H9 (cell line): ENCODE results near the gene INSR. TPM values are rescaled to one million over a fixed set of nuclear protein-coding genes. Genes with fewer than 3 reads are reported as not detected.

Source experiments
- DNase-seq: peaks from one replicate; pipeline ENCODE4 v3.0.0-alpha.2; 2017
- H2AFZ ChIP-seq: one replicate; pipeline ENCODE4 v1.6.1; 2013; ENCODE audit warnings: mild to moderate bottlenecking, low read length, control low read depth, moderate library complexity
- H2AK5ac ChIP-seq: 2 replicates; pipeline ENCODE4 v1.6.1; 2013; ENCODE audit warnings: low read length, control low read depth, mixed read lengths; ENCODE audit not compliant: insufficient read length
- H2BK120ac ChIP-seq: one replicate; pipeline ENCODE4 v1.6.1; 2013; ENCODE audit warnings: low read depth, mild to moderate bottlenecking, low read length, control low read depth, inconsistent platforms; ENCODE audit not compliant: poor library complexity, severe bottlenecking
- H2BK12ac ChIP-seq: 2 replicates; pipeline ENCODE4 v1.6.1; 2013; ENCODE audit warnings: low read length, control low read depth, mixed read lengths, low read depth; ENCODE audit not compliant: insufficient read length
- H2BK15ac ChIP-seq: 2 replicates; pipeline ENCODE4 v1.6.1; 2013; ENCODE audit warnings: low read depth, low read length, control low read depth
- H2BK20ac ChIP-seq: one replicate; pipeline ENCODE4 v1.6.1; 2013; ENCODE audit warnings: low read depth, mild to moderate bottlenecking, low read length, control low read depth, inconsistent platforms; ENCODE audit not compliant: poor library complexity, severe bottlenecking
- H2BK5ac ChIP-seq: 2 replicates; pipeline ENCODE4 v1.6.1; 2013; ENCODE audit warnings: low read length, control low read depth, mixed read lengths; ENCODE audit not compliant: insufficient read length
- H3K14ac ChIP-seq: 2 replicates; pipeline ENCODE4 v1.6.1; 2013; ENCODE audit warnings: low read length, control low read depth; ENCODE audit not compliant: insufficient read depth
- H3K18ac ChIP-seq: 2 replicates; pipeline ENCODE4 v1.6.1; 2013; ENCODE audit warnings: low read depth, mild to moderate bottlenecking, mixed read lengths, low read length, control low read depth; ENCODE audit not compliant: insufficient read length
- H3K23ac ChIP-seq: 2 replicates; pipeline ENCODE4 v1.6.1; 2013; ENCODE audit warnings: low read length, control low read depth, mixed read lengths, low read depth; ENCODE audit not compliant: insufficient read length
- H3K23me2 ChIP-seq: 2 replicates; pipeline ENCODE4 v1.6.1; 2013; ENCODE audit warnings: low read depth, mild to moderate bottlenecking, mixed read lengths, low read length, control low read depth; ENCODE audit not compliant: insufficient read length, poor library complexity, severe bottlenecking
- H3K27ac ChIP-seq: 2 replicates; pipeline ENCODE4 v1.5.1; 2013; ENCODE audit warnings: low read length, control low read depth, mixed read lengths, low read depth; ENCODE audit not compliant: insufficient read length
- H3K27me3 ChIP-seq: 2 replicates; pipeline ENCODE4 v1.6.1; 2013; ENCODE audit warnings: low read length, control low read depth, inconsistent platforms; ENCODE audit not compliant: insufficient read depth
- H3K4ac ChIP-seq: 2 replicates; pipeline ENCODE4 v1.6.1; 2013; ENCODE audit warnings: low read depth, mild to moderate bottlenecking, control low read depth, inconsistent platforms, low read length, moderate library complexity
- H3K4me1 ChIP-seq: 2 replicates; pipeline ENCODE4 v1.6.1; 2013; ENCODE audit warnings: low read length, control low read depth, inconsistent platforms; ENCODE audit not compliant: insufficient read depth
- H3K4me2 ChIP-seq: 2 replicates; pipeline ENCODE4 v1.6.1; 2013; ENCODE audit warnings: low read length, control low read depth, mixed read lengths; ENCODE audit not compliant: insufficient read length, insufficient read depth
- H3K56ac ChIP-seq: 2 replicates; pipeline ENCODE4 v1.6.1; 2013; ENCODE audit warnings: low read depth, mild to moderate bottlenecking, mixed read lengths, low read length, control low read depth; ENCODE audit not compliant: insufficient read length
- H3K79me1 ChIP-seq: 2 replicates; pipeline ENCODE4 v1.6.1; 2013; ENCODE audit warnings: low read depth, mild to moderate bottlenecking, moderate library complexity, low read length, control low read depth, inconsistent platforms; ENCODE audit not compliant: insufficient read depth, poor library complexity, severe bottlenecking
- H3K79me2 ChIP-seq: 2 replicates; pipeline ENCODE4 v1.6.1; 2013; ENCODE audit warnings: low read length, control low read depth, inconsistent platforms; ENCODE audit not compliant: insufficient read depth
- H3K9ac ChIP-seq: 2 replicates; pipeline ENCODE4 v1.6.1; 2013; ENCODE audit warnings: low read length, control low read depth, mixed read lengths; ENCODE audit not compliant: insufficient read length; ENCODE audit errors: extremely low read depth
- H3K9me3 ChIP-seq: one replicate; pipeline ENCODE4 v1.6.1; 2013; ENCODE audit warnings: low read depth, low read length, inconsistent platforms; ENCODE audit not compliant: control insufficient read depth
- H3T11ph ChIP-seq: one replicate; pipeline ENCODE4 v1.6.1; 2013; ENCODE audit warnings: mild to moderate bottlenecking, low read length, control low read depth, inconsistent platforms
- H4K20me1 ChIP-seq: one replicate; pipeline ENCODE4 v1.6.1; 2013; ENCODE audit not compliant: control insufficient read depth, insufficient read length, insufficient read depth
- H4K5ac ChIP-seq: 2 replicates; pipeline ENCODE4 v1.6.1; 2013; ENCODE audit warnings: low read depth, mild to moderate bottlenecking, mixed read lengths, low read length, control low read depth; ENCODE audit not compliant: insufficient read length
- H4K8ac ChIP-seq: replicated peaks from 2 replicates; pipeline ENCODE4 v1.6.1; 2013; ENCODE audit warnings: low read length, control low read depth, mixed read lengths, low read depth; ENCODE audit not compliant: insufficient read length
- H4K91ac ChIP-seq: 2 replicates; pipeline ENCODE4 v1.6.1; 2013; ENCODE audit warnings: low read depth, mild to moderate bottlenecking, moderate library complexity, mixed read lengths, low read length, control low read depth; ENCODE audit not compliant: insufficient read length
- H3K27ac Mint-ChIP-seq, 3 experiments: 2 replicates in 2 of 3; 3 replicates in 1 of 3; pipeline ENCODE4 v1.8.0; 2020 to 2021; ENCODE audit warnings: mixed read lengths in 3 of 3, mild to moderate bottlenecking in 1 of 3, moderate library complexity in 1 of 3
- H3K27me3 Mint-ChIP-seq: 2 replicates; pipeline ENCODE4 v1.8.0; 2021; ENCODE audit warnings: low read depth, mild to moderate bottlenecking, moderate library complexity, mixed read lengths
- H3K36me3 Mint-ChIP-seq, 3 experiments: 2 replicates in 2 of 3; 3 replicates in 1 of 3; pipeline ENCODE4 v1.8.0; 2020 to 2021; ENCODE audit warnings: low read depth in 3 of 3, mixed read lengths in 3 of 3; ENCODE audit not compliant: insufficient read depth in 1 of 3
- H3K4me1 Mint-ChIP-seq, 2 experiments: 2 replicates each; pipeline ENCODE4 v1.8.0; 2020; ENCODE audit warnings: mixed read lengths in 2 of 2
- H3K4me3 Mint-ChIP-seq, 2 experiments: 2 replicates in 1 of 2; 3 replicates in 1 of 2; pipeline ENCODE4 v1.8.0; 2020 to 2021; ENCODE audit warnings: mild to moderate bottlenecking in 2 of 2, mixed read lengths in 2 of 2, moderate library complexity in 1 of 2
- H3K9me3 Mint-ChIP-seq, 2 experiments: 2 replicates in 1 of 2; 3 replicates in 1 of 2; pipeline ENCODE4 v1.8.0; 2020; ENCODE audit warnings: mild to moderate bottlenecking in 2 of 2, mixed read lengths in 2 of 2, moderate library complexity in 1 of 2
- CTCF ChIP-seq: fragments of 200-600 bp; sonication (generic); conservative IDR thresholded peaks from 3 replicates; pipeline ENCODE4 v1.8.0; 2021; ENCODE audit warnings: antibody characterized with exemption, mild to moderate bottlenecking
- WGBS: extraction: QIAGEN DNeasy Blood & Tissue Kit; methylation state at CpG from one replicate; pipeline ENCODE4 v1.1.7; 2013; ENCODE audit warnings: missing lambda C conversion rate, low lambda C conversion rate, mixed read lengths; ENCODE audit not compliant: insufficient read length; ENCODE audit errors: extremely low coverage; 5-methylcytosine and 5-hydroxymethylcytosine counted together
- total RNA-seq: library from RNA; stranded (reverse); gene quantifications from 2 replicates; pipeline ENCODE4 v1.2.1, GENCODE V29; 2021

INSR gene
- total RNA-seq, 1 experiment from 2014 or later, result 39.8 TPM

GRCh38 chr19:7230826-7231225 is 63.4 kb downstream of the INSR start:
- Histone ChIP-seq H3K18ac (no peak overlapping the region), H3K9ac (no peak overlapping the region), H2BK12ac (no peak overlapping the region), H2BK120ac (no peak overlapping the region), H2BK20ac (no peak overlapping the region), H4K8ac (no peak overlapping the region), H2AFZ (no peak overlapping the region), H4K5ac (no peak overlapping the region), H2BK5ac (no peak overlapping the region), H3K79me1 (peaks cover 3% of the 10 kb centered on the region), H2AK5ac (no peak overlapping the region), H3K23me2 (no peaks in the 10 kb centered on the region), H3K23ac (no peak overlapping the region), H3K79me2 (no peaks in the 10 kb centered on the region; the same call in 1 of the 2 replicates), H3T11ph (no peak overlapping the region), H3K27ac (no peak overlapping the region), H3K56ac (no peak overlapping the region), H3K4ac (no peak overlapping the region), H3K27me3 (no peaks in the 10 kb centered on the region), H3K14ac (no peak overlapping the region), H2BK15ac (no peak overlapping the region), H3K9me3 (no peaks in the 10 kb centered on the region), H3K4me1 (no peaks in the 10 kb centered on the region), H3K4me2 (no peak overlapping the region), H4K20me1 (no peaks in the 10 kb centered on the region), H4K91ac (no peak overlapping the region)
- no CpG with 5 or more reads among the region's 9 CpGs for WGBS
- H3K4me3 Mint-ChIP-seq, result no peak overlapping the region
- H3K27ac Mint-ChIP-seq, result no peak overlapping the region
- no peak for TF ChIP-seq CTCF
- DNase-seq, result no peak
- peaks cover 0 to 2% of the 10 kb centered on the region in 2 experiments; a peak in 1 of 4 replicates for H3K4me1 Mint-ChIP-seq
- H3K27me3 Mint-ChIP-seq, result no peaks in the 10 kb centered on the region
- H3K36me3 Mint-ChIP-seq, result no peaks in the 10 kb centered on the region; a peak in 1 of 7 replicates
- no peaks in the 10 kb centered on the region for H3K9me3 Mint-ChIP-seq
